Measurements from ENCODE around the gene WIPF2. TPM values are rescaled to one million over a fixed set of nuclear protein-coding genes. Genes with fewer than 3 reads are reported as not detected.

WIPF2 gene
- total RNA-seq, 1 experiment from 2014 or later = 8.1 TPM

DNA sequence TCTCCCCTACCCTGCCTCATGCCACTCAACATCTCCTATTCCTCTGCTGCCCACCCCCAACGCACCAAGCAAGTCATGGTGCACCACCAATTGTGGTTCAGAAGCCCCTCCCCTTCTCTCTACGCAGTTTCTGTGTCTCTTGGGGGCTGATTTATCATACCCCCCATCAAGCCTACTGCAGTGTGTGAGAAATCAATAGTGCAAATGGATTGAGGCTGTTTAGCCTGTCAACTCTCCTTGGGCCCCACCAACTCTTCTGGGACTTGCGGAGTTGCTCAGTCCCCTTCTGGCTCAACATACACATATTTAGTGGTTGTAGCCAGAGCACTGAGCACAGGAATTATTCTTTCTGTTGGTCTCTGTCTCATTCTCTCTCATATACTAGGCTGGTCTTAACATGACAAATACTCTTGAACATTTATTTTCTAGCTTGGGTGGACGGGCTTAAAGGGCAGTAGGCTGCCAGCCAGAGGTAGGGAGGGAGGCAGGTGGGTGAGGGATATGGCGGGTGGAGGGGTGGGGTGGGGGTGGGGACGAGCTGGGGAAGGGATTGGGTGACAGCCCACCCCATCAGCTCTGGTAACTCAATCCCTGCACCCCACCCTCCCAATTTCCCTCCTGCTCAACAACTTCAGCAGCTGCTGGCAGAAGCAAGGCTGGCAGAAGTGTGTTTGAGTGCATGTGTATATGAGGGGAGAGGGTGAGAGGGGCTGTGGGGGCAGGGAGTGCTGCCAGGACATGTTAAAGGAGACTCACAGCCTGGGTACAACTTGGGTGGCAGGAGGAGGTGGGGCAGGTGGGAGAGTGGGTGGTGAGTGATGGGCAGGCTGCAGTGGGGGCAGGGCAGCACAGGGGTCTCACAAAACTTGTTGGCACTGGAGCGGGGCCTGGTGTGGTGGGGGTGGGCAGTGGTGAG is 94.8 kb downstream of the WIPF2 start:
- DNase-seq (ENCODE audit: low spot score) = no peak

DNA sequence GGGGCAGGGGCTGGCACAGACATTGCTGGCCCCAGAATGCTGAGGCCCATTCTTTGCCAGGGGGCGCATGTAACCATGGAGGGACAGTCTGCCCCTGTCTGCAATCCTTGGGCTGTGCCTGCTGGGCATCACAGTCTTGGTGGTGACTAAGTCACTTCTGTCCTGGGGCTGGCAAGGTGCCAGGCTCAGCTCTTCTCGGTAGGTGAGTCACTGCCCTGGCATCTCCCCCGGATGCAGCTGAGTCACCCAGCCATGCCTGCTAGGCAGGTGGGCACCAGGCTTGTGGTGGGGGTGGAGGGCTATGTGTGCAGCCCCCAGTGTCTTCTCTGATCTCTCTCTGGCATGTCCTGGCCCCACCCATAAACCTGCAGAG is 95.5 kb downstream of the WIPF2 start:
- peak; percentile 97 for DNase-seq (ENCODE audit: low spot score)

- DNase-seq (ENCODE audit: low spot score) = no peak
These were observed 96.1 kb downstream of the WIPF2 start for GRCh38 chr17:40315206-40315605.

DNA sequence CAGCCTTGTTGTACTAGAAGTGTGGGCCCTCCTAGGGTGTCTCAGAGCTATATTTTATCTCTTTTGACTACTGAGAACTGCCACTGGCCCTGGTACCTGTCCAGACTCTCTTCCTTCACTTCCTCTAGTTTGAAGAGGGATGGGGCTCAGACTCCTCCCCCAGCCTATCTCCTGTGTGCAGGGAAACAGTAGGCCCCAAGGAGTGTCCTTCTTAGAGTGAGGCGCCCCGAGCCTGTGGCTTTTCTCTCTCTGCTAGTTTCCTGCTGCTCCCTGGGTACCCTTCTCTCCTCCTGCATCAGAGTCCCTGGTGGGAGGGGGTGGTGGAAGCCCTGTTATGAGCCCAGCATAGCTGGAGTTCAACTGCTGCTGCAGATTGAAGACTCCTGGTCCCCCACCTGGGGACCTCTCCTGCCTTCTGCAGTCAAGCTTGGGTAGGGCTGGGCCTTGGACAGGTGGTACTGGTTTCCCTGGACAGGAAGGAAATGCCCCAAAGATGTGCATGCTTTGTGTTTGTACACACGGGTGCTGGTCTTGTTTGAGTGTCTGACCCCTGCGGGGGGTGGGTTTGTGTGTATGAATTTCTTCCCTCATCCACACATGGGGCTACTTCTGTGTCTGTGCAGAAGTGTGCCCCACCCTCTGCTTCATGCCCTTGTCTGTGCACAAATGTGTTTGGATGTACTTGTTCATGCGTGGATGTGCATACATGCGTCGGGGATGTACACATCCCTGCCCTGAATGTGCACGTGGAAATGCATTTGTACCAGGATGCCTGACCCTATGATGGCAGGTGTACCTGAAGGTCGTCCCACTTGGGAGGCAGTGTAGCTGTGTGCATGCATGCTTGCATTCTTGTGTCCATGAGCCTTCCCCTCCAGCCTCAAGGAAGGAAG is 96.8 kb downstream of the WIPF2 start:
- no peak for DNase-seq (ENCODE audit: low spot score)

- DNase-seq (ENCODE audit: low spot score) = peak; percentile 64
These were observed 97.7 kb downstream of the WIPF2 start for GRCh38 chr17:40316571-40317344.

- peak; percentile 76 for DNase-seq (ENCODE audit: low spot score)
These were observed 98.3 kb downstream of the WIPF2 start for GRCh38 chr17:40317345-40317873.

GRCh38 chr17:40317880-40318829 is 99.1 kb downstream of the WIPF2 start:
- DNase-seq (ENCODE audit: low spot score) = peak; percentile 96

DNA sequence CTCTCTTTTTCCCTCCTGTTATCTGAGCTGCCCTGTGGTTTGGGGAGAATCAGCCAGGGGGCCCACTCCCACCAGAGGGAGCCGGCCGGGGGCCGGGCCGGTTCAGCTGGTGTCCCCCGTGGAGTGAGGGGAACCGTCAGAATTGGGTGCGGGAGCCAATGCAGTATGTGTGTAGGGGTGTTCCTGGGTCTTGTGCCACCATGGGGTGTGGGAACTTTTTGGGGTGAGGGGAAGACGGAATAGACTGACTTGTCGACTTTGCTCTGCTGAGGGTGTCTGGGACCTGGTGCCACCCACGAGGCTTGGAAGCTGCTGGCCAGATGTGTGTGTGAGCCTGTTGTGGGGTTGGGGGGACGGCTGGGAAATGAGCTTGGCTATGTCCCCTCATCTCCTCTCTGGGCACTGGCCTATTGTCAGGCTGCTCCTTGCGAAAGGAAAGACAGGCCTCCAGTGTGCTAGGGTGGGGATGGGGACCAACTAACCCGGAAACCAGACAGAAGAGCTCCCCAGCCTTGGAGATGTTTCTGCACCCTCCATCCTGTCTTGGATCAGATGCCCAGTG is 99.8 kb downstream of the WIPF2 start:
- DNase-seq (ENCODE audit: low spot score) = no peak

- no peak for DNase-seq (ENCODE audit: low spot score)
These were observed 100.8 kb downstream of the WIPF2 start for GRCh38 chr17:40319651-40320540.

GRCh38 chr17:40320756-40321523 is 101.8 kb downstream of the WIPF2 start:
- DNase-seq (ENCODE audit: low spot score) = no peak

- no peak for DNase-seq (ENCODE audit: low spot score)
These were observed 102.4 kb downstream of the WIPF2 start for GRCh38 chr17:40321524-40321929.

GRCh38 chr17:40321961-40322357 is 102.9 kb downstream of the WIPF2 start:
- DNase-seq (ENCODE audit: low spot score) = no peak

DNA sequence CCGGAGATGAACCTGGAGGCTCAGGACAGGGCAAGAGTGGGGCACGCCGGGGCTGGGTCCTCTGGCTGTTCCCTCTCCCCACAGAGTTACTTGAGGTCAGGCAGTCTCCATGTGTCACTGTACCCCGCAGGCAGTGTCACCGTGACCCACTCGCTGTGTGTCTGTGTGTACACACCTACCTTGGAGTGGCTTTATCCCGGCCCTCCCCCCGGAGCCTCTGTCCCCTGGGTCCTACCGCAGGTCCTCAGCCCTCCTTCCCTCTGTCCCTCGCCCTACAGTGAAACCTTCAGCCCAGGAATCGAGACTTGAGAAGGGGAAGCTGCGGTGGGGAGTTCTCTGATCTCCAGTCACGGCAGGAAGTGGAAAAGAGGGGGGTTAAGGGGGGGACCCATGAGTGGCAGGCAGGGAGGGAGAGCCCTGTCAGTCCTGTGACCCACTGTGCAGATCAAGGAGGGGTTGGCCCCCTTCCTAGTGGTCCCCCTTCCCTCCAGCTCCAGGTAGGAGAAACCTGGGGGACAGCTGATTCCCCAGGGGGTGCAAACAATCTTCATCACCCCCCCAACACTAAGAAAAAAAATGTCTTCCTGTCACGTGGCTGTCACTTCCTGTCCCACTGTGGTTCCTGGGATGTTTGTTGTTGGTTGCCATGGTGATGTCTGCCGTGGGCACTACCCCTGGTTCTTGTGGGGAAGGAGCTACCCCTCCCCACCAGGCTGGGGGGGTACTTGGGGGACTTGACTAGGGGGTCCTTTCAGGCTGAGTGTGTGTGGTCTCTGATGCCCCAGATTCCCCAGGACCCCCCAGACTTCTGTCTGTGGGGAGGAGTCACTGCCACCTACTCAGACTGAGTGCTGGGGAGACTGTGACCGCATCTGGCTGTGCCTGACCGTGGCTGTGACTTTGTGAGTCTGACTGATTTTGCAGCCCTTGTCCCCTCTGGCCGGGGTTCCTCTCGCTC is 103.5 kb downstream of the WIPF2 start:
- DNase-seq (ENCODE audit: low spot score) = peak; percentile 78

GRCh38 chr17:40323391-40324381 is 104.6 kb downstream of the WIPF2 start:
- DNase-seq (ENCODE audit: low spot score) = no peak

DNA sequence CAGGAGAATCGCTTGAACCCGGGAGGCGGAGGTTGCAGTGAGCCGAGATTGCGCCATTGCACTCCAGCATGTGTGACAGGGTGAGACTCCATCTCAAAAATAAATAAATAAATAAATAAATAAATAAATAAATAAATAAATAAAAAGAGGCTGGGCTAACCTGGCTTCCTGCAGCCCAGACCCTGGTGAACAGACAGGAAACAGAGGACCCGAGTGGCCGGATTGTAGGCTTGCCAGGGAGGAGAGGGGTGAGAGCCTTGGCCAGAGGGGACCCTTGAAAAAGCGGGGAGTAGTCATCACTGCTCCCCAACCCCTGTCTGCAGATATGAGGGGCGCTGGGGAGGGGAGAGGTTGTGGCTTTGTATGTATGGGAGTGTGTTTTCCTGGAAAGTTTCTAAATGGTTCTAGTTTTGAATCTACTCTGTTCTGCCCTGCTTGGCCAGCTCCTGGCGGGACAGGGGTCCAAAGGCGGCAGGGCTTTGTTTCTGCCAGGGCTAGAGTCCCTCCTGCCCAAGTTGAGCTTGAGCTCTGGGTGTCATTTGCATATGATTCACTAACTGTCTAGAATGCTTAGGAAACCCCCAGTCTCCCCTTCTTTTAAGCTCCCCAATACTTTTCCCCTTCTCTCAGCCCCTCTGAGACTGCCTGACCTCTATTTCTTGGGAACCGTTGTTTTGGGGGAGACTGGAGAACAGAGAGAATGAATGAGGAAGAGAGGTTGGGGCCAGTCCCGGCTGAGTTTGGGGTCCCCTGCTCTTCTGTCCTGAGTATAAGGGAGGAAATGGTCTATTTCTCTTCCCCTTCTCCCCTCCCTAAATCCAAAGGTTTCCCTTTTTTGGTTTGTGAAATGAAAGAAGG is 106.3 kb downstream of the WIPF2 start:
- no peak for DNase-seq (ENCODE audit: low spot score)
